C4-2B (cell line): ENCODE results near the gene TRIM46.
A peak's percentile ranks its signal among the peaks of the same experiment; 100 is the strongest.

Experiments
- H3K27ac ChIP-seq: fragments of 450-650 bp; 2 replicates; pipeline ENCODE4 v1.5.1; 2017
- CTCF ChIP-seq: fragments of 450-650 bp; conservative IDR thresholded peaks from 2 replicates; pipeline ENCODE4 v1.5.1; 2017; ENCODE audit warnings: mild to moderate bottlenecking
- ZFX ChIP-seq: fragments of 450-650 bp; IDR thresholded peaks from 2 replicates; pipeline ENCODE4 v1.6.1; 2017

The TRIM46 gene

GRCh38 chr1:155176544-155177071 lies 3.0 kb downstream of the TRIM46 start:
- peak overlapping the region; percentile 94 for H3K27ac ChIP-seq
- TF ChIP-seq CTCF (peak; percentile 98), ZFX (no peak)

- peak overlapping the region; percentile 94 for H3K27ac ChIP-seq
- no peak for TF ChIP-seq CTCF
- peak; percentile 92; the same call in 1 of the 2 replicates for TF ChIP-seq ZFX
Observed at GRCh38 chr1:155177192-155177917, 3.7 kb downstream of the TRIM46 start.

GRCh38 chr1:155177918-155178281 lies 4.3 kb downstream of the TRIM46 start:
- H3K27ac ChIP-seq, result peak overlapping the region; percentile 94
- no peak for TF ChIP-seq ZFX

- TF ChIP-seq ZFX, result no peak
- no peak for TF ChIP-seq CTCF
- peak overlapping the region; percentile 94 for H3K27ac ChIP-seq
Observed at GRCh38 chr1:155178441-155179111, 4.9 kb downstream of the TRIM46 start.

GRCh38 chr1:155179112-155180031 lies 5.7 kb downstream of the TRIM46 start:
- TF ChIP-seq CTCF (no peak), ZFX (no peak)

GRCh38 chr1:155181371-155182051 lies 7.9 kb downstream of the TRIM46 start:
- TF ChIP-seq ZFX (no peak; the same call in 1 of the 2 replicates), CTCF (no peak)
- H3K27ac ChIP-seq, result no peak overlapping the region

More at GRCh38 chr1:155179112-155180031, 5.7 kb downstream of the TRIM46 start:
- H3K27ac ChIP-seq, result peak overlapping the region; percentile 94

- no peak overlapping the region for H3K27ac ChIP-seq
- TF ChIP-seq ZFX (no peak), CTCF (no peak)
Observed at GRCh38 chr1:155182052-155182550, 8.5 kb downstream of the TRIM46 start.
